Mononuclear cell (primary cell): ENCODE results near the gene RILPL2. TPM values are rescaled to one million over a fixed set of nuclear protein-coding genes. Genes with fewer than 3 reads are reported as not detected.
"Not testable (repeated sequence)": the region's sequence is repeated elsewhere in the genome, so short reads cannot be mapped to it uniquely, and the experiment has no call there.

Experiments used
- H3K27me3 ChIP-seq: 2 replicates; pipeline ENCODE4 v1.6.0; 2011; ENCODE audit warnings: low read length, control low read depth; ENCODE audit not compliant: insufficient read depth
- H3K4me1 ChIP-seq: 2 replicates; pipeline ENCODE4 v1.5.1; 2011; ENCODE audit warnings: mild to moderate bottlenecking, low read length, control low read depth; ENCODE audit not compliant: insufficient read depth
- H3K4me3 ChIP-seq: 2 replicates; pipeline ENCODE4 v1.5.1; 2011; ENCODE audit warnings: mild to moderate bottlenecking, low read length, moderate library complexity
- H3K9me3 ChIP-seq: 2 replicates; pipeline ENCODE4 v1.5.1; 2011; ENCODE audit warnings: low read depth, mild to moderate bottlenecking, control low read depth, low read length
- total RNA-seq: library from RNA; depleted of rRNA; stranded (reverse); fragments of >200 nt; gene quantifications from one replicate; pipeline ENCODE4 v1.2.3, GENCODE V29; 2012

The RILPL2 gene
- total RNA-seq, 1 donor = 9.9 TPM

DNA sequence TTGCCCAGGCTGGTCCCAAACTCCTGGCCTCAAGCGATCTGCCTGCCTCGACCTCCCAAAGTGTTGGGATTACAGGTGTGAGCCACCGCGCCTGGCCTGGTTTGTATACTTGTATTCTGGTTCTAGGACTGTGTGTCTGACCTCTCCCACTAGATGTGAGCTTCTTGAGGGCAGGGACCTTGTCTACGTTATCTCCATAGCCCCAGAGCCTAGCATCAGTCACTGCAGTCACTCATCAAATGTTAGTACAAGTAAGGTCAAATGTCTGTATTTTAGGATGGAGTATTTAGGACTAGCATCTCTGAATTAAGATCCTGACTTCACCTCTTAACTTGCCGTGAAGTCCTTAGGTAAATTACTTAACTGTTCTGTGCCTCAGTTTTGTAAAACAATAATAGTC is 2.9 kb downstream of the RILPL2 start:
- H3K4me3 ChIP-seq = peak overlapping the region; percentile 94
- H3K9me3 ChIP-seq = no peaks in the 10 kb centered on the region
- H3K4me1 ChIP-seq = peaks cover 59% of the 10 kb centered on the region
- no peaks in the 10 kb centered on the region for H3K27me3 ChIP-seq

DNA sequence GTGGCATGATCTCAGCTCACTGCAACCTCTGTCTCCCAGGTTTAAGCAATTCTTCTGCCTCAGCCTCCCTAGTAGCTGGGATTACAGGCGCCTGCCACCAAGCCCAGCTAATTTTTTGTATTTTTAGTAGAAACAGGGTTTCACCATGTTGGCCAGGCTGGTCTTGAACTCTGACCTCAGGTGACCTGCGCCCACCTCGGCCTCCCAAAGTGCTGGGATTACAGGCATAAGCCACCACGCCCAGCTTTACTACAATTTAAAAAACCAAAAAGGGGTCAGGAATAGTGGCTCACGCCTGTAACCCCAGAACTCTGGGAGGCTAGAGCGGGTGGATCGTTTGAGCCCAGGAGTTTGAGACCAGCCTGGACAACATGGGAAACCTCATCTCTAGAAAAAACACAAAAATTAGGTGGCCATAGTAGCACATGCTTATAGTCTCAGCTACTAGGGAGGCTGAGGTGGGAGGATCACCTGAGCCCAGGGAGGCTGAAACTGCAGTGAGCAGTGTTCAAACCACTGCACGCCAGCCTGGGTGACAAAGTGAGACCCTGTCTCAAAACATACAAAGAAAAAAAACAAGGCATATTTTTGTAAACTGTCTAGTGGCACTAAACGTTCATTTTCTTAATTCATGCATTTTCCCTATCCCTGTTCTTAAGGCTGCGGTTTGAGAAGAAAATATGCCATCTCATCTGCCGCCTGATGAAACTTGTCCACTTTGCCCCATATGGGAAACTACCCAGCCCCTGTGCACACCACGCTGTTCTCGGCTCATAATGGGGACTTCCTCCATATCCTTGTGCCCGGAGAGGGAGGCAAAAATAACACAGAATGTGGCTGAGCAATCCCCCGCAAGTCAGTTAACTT is 4.3 kb downstream of the RILPL2 start:
- peaks cover 65% of the 10 kb centered on the region for H3K4me1 ChIP-seq
- not testable (repeated sequence) for H3K27me3 ChIP-seq, H3K9me3 ChIP-seq
- H3K4me3 ChIP-seq = peak overlapping the region; percentile 94

DNA sequence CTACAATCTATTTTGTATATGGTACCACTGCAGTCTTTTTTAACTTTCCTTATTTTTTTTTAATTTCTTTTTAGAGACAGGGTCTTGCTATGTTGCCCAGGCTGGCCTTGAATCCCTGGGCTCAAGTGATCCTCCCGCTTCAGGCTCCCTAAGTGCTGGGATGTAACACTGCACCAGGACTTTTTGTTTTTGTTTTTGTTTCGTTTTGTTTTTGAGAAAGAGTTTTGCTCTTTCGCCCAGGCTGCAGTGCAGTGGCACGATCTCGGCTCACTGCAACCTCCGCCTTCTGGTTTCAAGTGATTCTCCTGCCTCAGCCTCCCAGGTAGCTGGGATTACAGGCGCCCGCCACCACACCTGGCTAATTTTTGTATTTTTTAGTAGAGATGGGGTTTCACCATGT is 7.4 kb downstream of the RILPL2 start:
- not testable (repeated sequence) for H3K4me3 ChIP-seq

DNA sequence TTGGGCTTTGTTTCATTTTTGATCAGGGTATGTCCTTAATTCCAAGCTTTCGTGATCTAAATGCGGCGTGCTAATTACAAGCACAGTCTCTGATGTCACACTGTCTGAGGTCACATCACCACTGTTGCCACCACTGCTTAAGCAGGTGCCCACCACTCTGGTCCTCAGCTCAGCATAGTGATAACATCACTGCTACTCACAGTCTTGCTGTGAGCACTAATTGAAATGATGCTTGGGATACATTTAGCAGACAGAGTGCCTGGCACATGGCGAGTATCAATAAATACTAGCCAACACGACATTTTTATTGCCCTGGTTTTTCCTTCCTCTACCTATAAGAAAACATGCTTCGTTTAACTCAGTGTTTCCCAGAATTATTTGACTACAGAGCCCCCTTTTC is 7.9 kb downstream of the RILPL2 start:
- no peaks in the 10 kb centered on the region for H3K9me3 ChIP-seq
- H3K4me1 ChIP-seq = peaks cover 45% of the 10 kb centered on the region
- H3K4me3 ChIP-seq = no peak overlapping the region
- H3K27me3 ChIP-seq = no peaks in the 10 kb centered on the region

More for the DNA sequence above, 7.4 kb downstream of the RILPL2 start:
- H3K9me3 ChIP-seq, H3K27me3 ChIP-seq: not testable (repeated sequence)
- H3K4me1 ChIP-seq = peaks cover 50% of the 10 kb centered on the region

DNA sequence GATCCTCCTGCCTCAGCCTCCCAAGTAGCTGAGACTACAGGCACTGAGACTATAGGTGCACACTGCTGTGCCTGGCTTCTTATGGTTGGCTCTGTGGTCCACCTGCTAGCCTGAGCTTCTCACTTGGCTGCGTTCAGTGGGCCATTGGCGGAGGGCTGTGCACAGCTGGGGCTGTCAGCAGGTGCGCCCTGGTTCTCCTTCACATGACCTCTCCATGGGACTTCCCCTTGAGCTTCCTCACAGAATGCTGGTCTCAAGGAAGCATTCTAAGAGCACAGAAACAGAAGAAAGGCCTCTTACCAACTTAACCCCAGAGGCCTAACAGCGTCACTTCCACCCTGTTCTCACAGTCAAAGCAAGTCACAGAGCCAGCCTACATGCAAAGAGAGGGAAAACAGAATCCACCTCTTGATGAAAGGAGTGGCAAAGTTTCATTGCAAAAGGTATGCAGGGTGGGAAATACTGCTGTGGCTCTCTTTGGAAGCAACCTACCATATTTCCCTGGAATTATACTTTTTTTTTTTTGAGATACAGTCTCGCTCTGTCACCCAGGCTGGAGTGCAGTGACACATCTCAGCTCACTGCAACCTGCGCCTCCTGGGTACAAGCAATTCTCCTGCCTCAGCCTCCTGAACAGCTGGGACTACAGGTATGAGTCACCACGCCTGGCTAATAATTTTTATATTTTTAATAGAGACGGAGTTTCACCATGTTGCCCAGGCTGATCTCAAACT is 9.3 kb downstream of the RILPL2 start:
- peaks cover 31% of the 10 kb centered on the region for H3K4me1 ChIP-seq
- no peak overlapping the region for H3K4me3 ChIP-seq
- no peaks in the 10 kb centered on the region for H3K9me3 ChIP-seq
- H3K27me3 ChIP-seq = no peaks in the 10 kb centered on the region

DNA sequence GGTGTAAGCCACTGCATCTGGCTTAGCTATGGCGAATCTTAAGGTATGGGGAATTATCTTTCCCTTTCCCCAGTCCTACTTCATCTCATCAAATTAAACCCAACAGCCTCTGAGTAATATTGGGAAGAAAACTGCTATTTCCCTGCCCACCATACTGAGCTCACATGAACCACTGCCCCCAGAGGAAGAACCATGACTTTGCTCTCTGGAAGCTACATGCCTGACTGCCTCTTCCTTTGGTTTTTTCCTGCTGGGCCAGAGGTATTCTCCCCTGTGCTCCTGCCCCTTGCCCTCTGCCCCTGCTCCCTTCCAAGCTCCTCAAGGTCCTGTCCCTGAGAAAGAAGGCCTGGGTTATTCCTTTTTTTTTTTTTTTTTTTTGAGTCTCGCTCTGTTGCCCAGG is 15.2 kb downstream of the RILPL2 start:
- H3K4me3 ChIP-seq = no peak overlapping the region
- no peaks in the 10 kb centered on the region for H3K27me3 ChIP-seq
- H3K9me3 ChIP-seq = no peaks in the 10 kb centered on the region
- no peaks in the 10 kb centered on the region for H3K4me1 ChIP-seq

DNA sequence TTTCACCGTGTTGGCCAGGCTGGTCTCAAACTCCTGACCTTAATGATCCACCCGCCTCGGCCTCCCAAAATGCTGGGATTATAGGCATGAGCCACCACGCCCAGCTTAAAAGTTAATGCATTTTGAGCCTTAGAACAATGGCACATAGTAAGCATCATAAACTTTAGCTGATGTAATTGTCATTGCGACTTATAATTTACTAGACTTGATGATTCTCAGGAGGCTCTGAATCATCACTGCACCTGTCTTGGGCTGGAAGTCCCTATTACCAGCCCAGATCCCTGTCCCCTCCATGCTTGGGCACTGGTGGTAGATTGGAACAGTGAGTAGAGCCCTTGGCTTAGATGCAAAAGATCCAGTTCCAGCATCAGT is 26.5 kb downstream of the RILPL2 start:
- H3K9me3 ChIP-seq = no peaks in the 10 kb centered on the region
- no peaks in the 10 kb centered on the region for H3K27me3 ChIP-seq
- peaks cover 9% of the 10 kb centered on the region for H3K4me1 ChIP-seq
- no peak overlapping the region for H3K4me3 ChIP-seq

DNA sequence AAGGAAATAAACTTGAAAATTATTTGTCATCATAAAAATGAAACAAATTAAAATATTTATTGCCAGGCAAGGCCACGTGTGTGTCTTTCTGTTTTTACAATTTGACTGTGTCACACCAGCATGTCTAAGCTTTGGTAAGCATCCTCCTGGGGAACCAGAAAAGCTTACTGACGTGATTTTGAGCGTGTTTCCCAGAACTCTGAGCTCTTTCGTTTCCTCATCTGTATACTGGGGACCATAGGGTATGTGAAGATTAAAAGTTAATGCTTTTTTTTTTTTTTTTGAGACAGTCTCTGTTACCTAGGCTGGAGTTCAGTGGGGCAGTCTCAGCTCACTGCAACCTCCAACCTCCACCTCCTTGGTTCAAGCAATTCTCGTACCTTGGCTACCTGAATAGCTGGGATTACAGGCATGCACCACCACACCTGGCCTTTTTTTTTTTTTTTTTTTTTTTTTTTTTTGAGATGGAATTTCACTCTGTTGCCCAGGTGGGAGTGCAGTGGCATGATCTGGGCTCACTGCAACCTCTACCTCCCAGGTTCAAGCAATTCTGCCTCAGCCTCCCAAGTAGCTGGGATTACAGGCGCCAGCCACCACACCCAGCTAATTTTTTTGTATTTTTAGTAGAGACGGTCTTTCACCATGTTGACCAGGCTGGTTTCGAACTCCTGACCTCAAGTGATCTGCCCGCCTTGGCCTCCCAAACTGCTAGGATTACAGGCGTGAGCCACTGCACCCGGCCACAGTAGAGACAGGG is 27.0 kb downstream of the RILPL2 start:
- H3K27me3 ChIP-seq, H3K4me3 ChIP-seq, H3K9me3 ChIP-seq: not testable (repeated sequence)
- H3K4me1 ChIP-seq = peaks cover 13% of the 10 kb centered on the region

DNA sequence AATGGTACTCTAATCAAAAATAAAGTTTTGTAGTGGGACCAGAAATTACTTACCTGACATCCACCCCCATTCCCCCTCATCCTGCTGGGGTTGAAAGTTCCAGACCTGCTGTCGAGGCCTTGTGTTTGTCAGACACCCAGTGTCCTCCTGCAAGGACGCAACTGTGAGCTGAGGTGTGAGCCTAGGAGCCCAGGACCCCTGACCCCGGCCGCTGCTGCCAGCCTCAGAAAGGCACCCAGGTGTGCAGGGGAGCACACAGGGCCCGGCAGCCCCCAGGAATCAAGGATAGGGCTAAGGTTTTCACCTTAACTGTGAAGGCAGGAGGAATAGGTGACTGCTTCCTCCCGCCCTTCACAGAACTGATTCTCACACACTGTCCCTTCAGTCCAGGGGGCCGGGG is 27.9 kb downstream of the RILPL2 start:
- not testable (repeated sequence) for H3K4me3 ChIP-seq, H3K27me3 ChIP-seq, H3K9me3 ChIP-seq
- peaks cover 13% of the 10 kb centered on the region for H3K4me1 ChIP-seq

DNA sequence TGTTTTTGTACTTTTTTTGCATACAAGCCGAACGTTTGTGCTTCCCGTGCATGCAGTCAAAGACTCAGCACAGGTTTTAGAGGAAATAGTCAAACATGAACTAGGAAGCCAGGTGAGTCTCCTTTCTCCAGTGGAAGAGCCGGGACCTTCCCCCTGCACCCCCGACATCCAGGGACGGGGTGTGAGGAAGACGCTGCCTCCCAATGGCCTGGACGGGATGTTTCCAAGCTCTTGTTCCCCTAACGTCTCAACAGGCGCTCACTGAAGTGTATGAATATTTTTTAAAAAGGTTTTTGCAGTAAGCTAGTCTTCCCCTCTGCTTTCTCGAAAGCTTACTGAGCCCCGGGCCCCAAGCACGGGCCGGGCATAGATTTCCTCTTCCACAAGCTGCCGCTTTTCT is 28.6 kb downstream of the RILPL2 start:
- not testable (repeated sequence) for H3K4me3 ChIP-seq, H3K9me3 ChIP-seq, H3K27me3 ChIP-seq
- peaks cover 13% of the 10 kb centered on the region for H3K4me1 ChIP-seq

DNA sequence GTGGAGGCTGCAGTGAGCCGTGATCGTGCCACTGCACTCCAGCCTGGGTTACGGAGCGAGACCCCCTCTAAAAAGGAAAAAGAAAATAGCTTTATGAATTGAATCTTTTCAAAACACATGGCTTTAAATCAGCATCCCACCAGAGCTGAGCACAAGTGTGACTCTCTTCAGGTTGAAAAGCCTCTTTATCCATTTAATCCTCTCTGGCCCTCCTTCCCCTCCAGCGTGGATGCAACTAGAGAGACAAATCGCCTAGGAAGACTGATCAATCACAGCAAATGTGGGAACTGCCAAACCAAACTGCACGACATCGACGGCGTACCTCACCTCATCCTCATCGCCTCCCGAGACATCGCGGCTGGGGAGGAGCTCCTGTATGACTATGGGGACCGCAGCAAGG is 29.2 kb downstream of the RILPL2 start:
- not testable (repeated sequence) for H3K9me3 ChIP-seq, H3K4me3 ChIP-seq, H3K27me3 ChIP-seq
- peaks cover 13% of the 10 kb centered on the region for H3K4me1 ChIP-seq

DNA sequence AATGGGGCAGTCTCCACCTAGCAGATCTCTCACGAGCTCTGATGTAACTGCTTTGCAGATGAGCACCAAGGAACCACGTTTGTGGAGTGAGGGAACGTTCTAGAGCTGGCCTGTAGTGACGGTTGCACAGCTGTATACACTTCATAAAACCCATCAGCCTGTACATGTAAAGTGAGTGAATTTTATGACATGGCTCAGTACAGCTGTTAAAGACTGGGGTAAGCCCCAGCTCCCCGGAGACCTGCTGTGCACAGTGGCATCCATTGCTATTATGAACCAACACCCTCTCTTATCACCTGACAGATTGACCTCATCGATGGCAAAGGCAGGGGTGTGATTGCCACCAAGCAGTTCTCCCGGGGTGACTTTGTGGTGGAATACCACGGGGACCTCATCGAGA is 31.9 kb downstream of the RILPL2 start:
- Histone ChIP-seq H3K4me3 (no peak overlapping the region), H3K9me3 (no peaks in the 10 kb centered on the region), H3K4me1 (peaks cover 13% of the 10 kb centered on the region), H3K27me3 (no peaks in the 10 kb centered on the region)

DNA sequence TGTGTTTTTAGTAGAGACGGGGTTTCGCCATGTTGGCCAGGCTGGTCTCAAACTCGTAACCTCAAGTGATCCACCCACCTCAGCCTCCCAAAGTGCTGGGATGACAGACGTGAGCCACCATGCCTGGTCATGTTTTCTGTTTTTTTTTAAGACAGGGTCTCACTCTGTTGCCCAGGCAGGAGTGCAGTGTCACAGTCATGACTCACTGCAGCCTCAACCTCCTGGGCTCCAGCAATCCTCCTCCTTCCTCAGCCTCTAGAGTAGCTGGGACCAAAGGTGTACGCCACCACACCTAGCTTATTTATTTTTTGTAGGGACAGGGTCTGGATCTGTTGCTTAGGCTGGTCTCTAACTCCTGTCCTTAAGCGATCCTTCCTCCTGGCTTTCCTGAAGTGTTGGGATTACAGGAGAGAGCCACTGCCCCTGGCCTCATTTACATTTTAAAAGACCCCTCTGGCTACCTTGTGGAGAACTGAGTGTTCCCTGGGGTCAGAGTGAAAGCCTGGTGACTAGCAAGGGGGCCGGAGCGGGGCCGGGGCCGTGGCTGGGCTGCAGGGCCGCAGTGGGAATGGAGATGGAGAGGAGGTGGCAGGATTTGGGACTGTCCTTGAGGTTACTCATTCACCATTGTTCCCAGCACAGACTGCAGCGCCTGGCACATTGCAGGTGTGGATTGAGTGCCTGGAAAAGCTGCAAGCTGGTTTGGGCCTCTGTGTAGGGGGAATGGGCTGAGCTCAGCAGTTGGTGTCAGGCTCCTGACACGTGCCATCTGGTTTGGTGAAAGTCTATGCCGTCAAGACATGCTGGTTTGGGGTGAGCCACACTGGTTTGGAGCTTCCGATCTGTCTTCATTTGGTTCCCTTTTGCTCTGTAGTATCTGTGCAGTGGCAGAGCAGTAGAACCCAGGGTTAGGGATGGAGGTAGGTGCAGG is 34.5 kb downstream of the RILPL2 start:
- no peaks in the 10 kb centered on the region for H3K9me3 ChIP-seq
- H3K4me3 ChIP-seq = no peak overlapping the region
- H3K27me3 ChIP-seq = no peaks in the 10 kb centered on the region
- peaks cover 13% of the 10 kb centered on the region for H3K4me1 ChIP-seq

DNA sequence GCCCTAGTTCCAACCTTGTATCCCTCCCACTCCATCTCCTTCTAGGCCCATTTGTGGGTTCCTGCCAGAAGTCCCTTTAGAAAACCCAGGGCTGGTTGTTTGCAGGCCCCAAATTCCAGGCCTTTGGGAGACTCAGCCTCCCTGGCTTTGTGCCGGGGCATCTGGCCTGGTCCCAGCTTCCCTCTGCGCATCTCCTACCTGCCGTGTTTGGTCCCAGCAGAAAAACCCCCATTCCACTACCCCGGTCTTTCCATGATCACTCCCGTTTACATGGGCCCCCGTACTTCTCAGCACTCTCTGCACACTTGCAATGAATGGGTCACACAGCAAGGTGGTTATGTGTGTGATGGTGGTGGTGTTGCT is 37.2 kb downstream of the RILPL2 start:
- H3K9me3 ChIP-seq = no peaks in the 10 kb centered on the region
- no peak overlapping the region for H3K4me3 ChIP-seq
- H3K27me3 ChIP-seq = no peaks in the 10 kb centered on the region
- no peaks in the 10 kb centered on the region for H3K4me1 ChIP-seq
